KOPT-K1 (cell line): Measurements from ENCODE around the gene ODC1.

Source experiments
- H3K27ac ChIP-seq: fragments of 200-600 bp; sonication (generic); 2 replicates; pipeline ENCODE4 v1.5.1; 2016; ENCODE audit warnings: antibody characterized with exemption, mild to moderate bottlenecking, low read depth, low read length; ENCODE audit not compliant: poor library complexity, severe bottlenecking
- H3K36me3 ChIP-seq: fragments of 200-600 bp; sonication (generic); 2 replicates; pipeline ENCODE4 v1.5.1; 2017; ENCODE audit warnings: antibody characterized with exemption, mild to moderate bottlenecking, low read length, moderate library complexity; ENCODE audit not compliant: insufficient read depth
- H3K9me3 ChIP-seq: fragments of 200-600 bp; sonication (generic); 2 replicates; pipeline ENCODE4 v1.5.1; 2017; ENCODE audit warnings: antibody characterized with exemption, low read length, mild to moderate bottlenecking; ENCODE audit not compliant: insufficient read depth, poor library complexity, severe bottlenecking

Gene ODC1

GRCh38 chr2:10482913-10483312 is 34.8 kb upstream of the ODC1 start:
- H3K27ac ChIP-seq, result no peak overlapping the region
- no peaks in the 10 kb centered on the region for H3K36me3 ChIP-seq
- H3K9me3 ChIP-seq, result no peaks in the 10 kb centered on the region

- H3K9me3 ChIP-seq, result no peaks in the 10 kb centered on the region
- no peaks in the 10 kb centered on the region for H3K36me3 ChIP-seq
- H3K27ac ChIP-seq, result no peak overlapping the region
Observed at GRCh38 chr2:10482460-10482859, 34.3 kb upstream of the ODC1 start.

GRCh38 chr2:10481666-10482157 is 33.6 kb upstream of the ODC1 start:
- H3K36me3 ChIP-seq, result no peaks in the 10 kb centered on the region
- no peaks in the 10 kb centered on the region for H3K9me3 ChIP-seq
- no peak overlapping the region for H3K27ac ChIP-seq

GRCh38 chr2:10481055-10481665 is 33.0 kb upstream of the ODC1 start:
- H3K27ac ChIP-seq, result no peak overlapping the region
- no peaks in the 10 kb centered on the region for H3K36me3 ChIP-seq
- H3K9me3 ChIP-seq, result no peaks in the 10 kb centered on the region

GRCh38 chr2:10480359-10480949 is 32.3 kb upstream of the ODC1 start:
- no peaks in the 10 kb centered on the region for H3K36me3 ChIP-seq
- no peak overlapping the region for H3K27ac ChIP-seq

GRCh38 chr2:10478916-10479315 is 30.8 kb upstream of the ODC1 start:
- Histone ChIP-seq H3K27ac (peak overlapping the region; percentile 90), H3K36me3 (no peaks in the 10 kb centered on the region), H3K9me3 (no peaks in the 10 kb centered on the region)

More at GRCh38 chr2:10480359-10480949, 32.3 kb upstream of the ODC1 start:
- no peaks in the 10 kb centered on the region for H3K9me3 ChIP-seq

- Histone ChIP-seq H3K36me3 (no peaks in the 10 kb centered on the region), H3K27ac (peak overlapping the region; percentile 90), H3K9me3 (no peaks in the 10 kb centered on the region)
Observed at GRCh38 chr2:10478298-10478625, 30.1 kb upstream of the ODC1 start.

GRCh38 chr2:10477443-10478297 is 29.5 kb upstream of the ODC1 start:
- Histone ChIP-seq H3K9me3 (no peaks in the 10 kb centered on the region), H3K36me3 (no peaks in the 10 kb centered on the region), H3K27ac (peak overlapping the region; percentile 90)

GRCh38 chr2:10476723-10477442 is 28.8 kb upstream of the ODC1 start:
- Histone ChIP-seq H3K9me3 (no peaks in the 10 kb centered on the region), H3K27ac (peak overlapping the region; percentile 90), H3K36me3 (no peaks in the 10 kb centered on the region)

- H3K36me3 ChIP-seq, result no peaks in the 10 kb centered on the region
- H3K9me3 ChIP-seq, result no peaks in the 10 kb centered on the region
- H3K27ac ChIP-seq, result peak overlapping the region; percentile 90
Observed at GRCh38 chr2:10475811-10476660, 27.9 kb upstream of the ODC1 start.

- no peaks in the 10 kb centered on the region for H3K9me3 ChIP-seq
- H3K27ac ChIP-seq, result peak overlapping the region; percentile 90
- H3K36me3 ChIP-seq, result no peaks in the 10 kb centered on the region
Observed at GRCh38 chr2:10475221-10475722, 27.1 kb upstream of the ODC1 start.

- no peaks in the 10 kb centered on the region for H3K36me3 ChIP-seq
- no peaks in the 10 kb centered on the region for H3K9me3 ChIP-seq
- no peak overlapping the region for H3K27ac ChIP-seq
Observed at GRCh38 chr2:10473121-10473756, 25.1 kb upstream of the ODC1 start.

- H3K9me3 ChIP-seq, result no peaks in the 10 kb centered on the region
- H3K27ac ChIP-seq, result peak overlapping the region; percentile 35
- no peaks in the 10 kb centered on the region for H3K36me3 ChIP-seq
Observed at GRCh38 chr2:10471955-10472354, 23.8 kb upstream of the ODC1 start.
